HepG2 (cell line): ENCODE data around the gene PLEKHA6. TPM values are rescaled to one million over a fixed set of nuclear protein-coding genes. Genes with fewer than 3 reads are reported as not detected.

ENCODE experiments used
- ARNTL ChIP-seq: sonication (generic); formaldehyde crosslinking; IDR thresholded peaks from 2 replicates; pipeline ENCODE4 v1.4.0; 2020; ENCODE audit warnings: mild to moderate bottlenecking, missing genetic modification reagents
- ATRX ChIP-seq: sonication (generic); formaldehyde crosslinking; IDR thresholded peaks from 2 replicates; pipeline ENCODE4 v1.4.0; 2020; ENCODE audit warnings: missing genetic modification reagents, borderline replicate concordance
- BCL6 ChIP-seq: IDR thresholded peaks from 2 replicates; pipeline ENCODE4 v1.6.1; 2016; ENCODE audit warnings: missing genetic modification reagents, missing compliant biosample characterization
- BRD4 ChIP-seq: sonication (generic); formaldehyde crosslinking; IDR thresholded peaks from 2 replicates; pipeline ENCODE4 v1.4.0; 2020; ENCODE audit warnings: missing genetic modification reagents
- CHCHD3 ChIP-seq: sonication (generic); formaldehyde crosslinking; IDR thresholded peaks from 2 replicates; pipeline ENCODE4 v1.8.0; 2022; ENCODE audit warnings: mild to moderate bottlenecking, missing genetic modification reagents, moderate library complexity
- MYNN ChIP-seq: sonication (generic); formaldehyde crosslinking; IDR thresholded peaks from 2 replicates; pipeline ENCODE4 v1.4.0; 2020; ENCODE audit warnings: mild to moderate bottlenecking, low read depth, missing genetic modification reagents
- NFE2L1 ChIP-seq: sonication (generic); formaldehyde crosslinking; IDR thresholded peaks from 2 replicates; pipeline ENCODE4 v1.4.0; 2020; ENCODE audit warnings: missing genetic modification reagents, mild to moderate bottlenecking, borderline replicate concordance
- PLRG1 ChIP-seq: fragments of 450-650 bp; conservative IDR thresholded peaks from 2 replicates; pipeline ENCODE4 v1.6.1; 2016
- RBM22 ChIP-seq: fragments of 200-400 bp; formaldehyde crosslinking; optimal IDR thresholded peaks from 2 replicates; pipeline ENCODE3; 2017; ENCODE audit warnings: mild to moderate bottlenecking, low read length, moderate library complexity
- TEAD3 ChIP-seq: optimal IDR thresholded peaks from 2 replicates; pipeline ENCODE3; 2016; ENCODE audit warnings: borderline replicate concordance
- TOPORS ChIP-seq: sonication (generic); formaldehyde crosslinking; IDR thresholded peaks from 2 replicates; pipeline ENCODE4 v1.8.0; 2023; ENCODE audit warnings: mild to moderate bottlenecking, missing genetic modification reagents
- ZFP36L1 ChIP-seq: sonication (generic); formaldehyde crosslinking; IDR thresholded peaks from 2 replicates; pipeline ENCODE4 v1.8.0; 2022; ENCODE audit warnings: mild to moderate bottlenecking, missing genetic modification reagents, moderate library complexity
- ZNF441 ChIP-seq: sonication (generic); formaldehyde crosslinking; IDR thresholded peaks from 2 replicates; pipeline ENCODE4 v1.7.0; 2021; ENCODE audit warnings: missing genetic modification reagents, borderline replicate concordance
- ZNF577 ChIP-seq: sonication (generic); formaldehyde crosslinking; IDR thresholded peaks from 2 replicates; pipeline ENCODE4 v1.4.0; 2020; ENCODE audit warnings: mild to moderate bottlenecking, low read depth, missing genetic modification reagents, borderline replicate concordance
- polyA plus RNA-seq, 8 experiments: library from polyadenylated mRNA; depleted of rRNA in 3 of 8; stranded (reverse) in 7 of 8; unstranded in 1 of 8; fragments of >200 nt; fragmentation: Illumina TruSeq in 4 of 8; extraction: Trizol in 4 of 8; gene quantifications; 2 replicates each; pipeline versions ENCODE4 v1.2.1 to v1.2.3, GENCODE V29; 2011 to 2016; ENCODE audit warnings: low read depth in 4 of 8, missing spikeins in 1 of 8, mixed read lengths in 1 of 8; ENCODE audit not compliant: insufficient read depth in 1 of 8
- total RNA-seq, 5 experiments: library from RNA; depleted of rRNA; stranded (reverse); fragments of >200 nt; fragmentation: Illumina TruSeq; extraction: Trizol; gene quantifications; 2 replicates each; pipeline ENCODE4 v1.2.3, GENCODE V29; 2016; ENCODE audit warnings: low read depth in 1 of 5
- TF ChIP-seq, protein P1 (sequence below): sonication (generic); formaldehyde crosslinking; IDR thresholded peaks from 2 replicates; pipeline ENCODE4 v1.4.0; 2020; ENCODE audit warnings: missing genetic modification reagents
- TF ChIP-seq, protein P2 (sequence below): sonication (generic); formaldehyde crosslinking; IDR thresholded peaks from 2 replicates; pipeline ENCODE4 v1.4.0; 2020; ENCODE audit warnings: missing genetic modification reagents
- TF ChIP-seq, protein P3 (sequence below): sonication (generic); formaldehyde crosslinking; IDR thresholded peaks from 2 replicates; pipeline ENCODE4 v1.8.1; 2022; ENCODE audit warnings: low read depth, mild to moderate bottlenecking, missing genetic modification reagents
- TF ChIP-seq, protein P4 (sequence below): sonication (generic); formaldehyde crosslinking; IDR thresholded peaks from 2 replicates; pipeline ENCODE4 v1.5.0; 2020; ENCODE audit warnings: mild to moderate bottlenecking, missing genetic modification reagents

Gene PLEKHA6
- total and polyA plus RNA-seq, 2 of the 13 experiments (the other 11 are each of a cell fraction or from before 2014, with no cell fraction given), result 5.3 to 11.4 TPM

DNA sequence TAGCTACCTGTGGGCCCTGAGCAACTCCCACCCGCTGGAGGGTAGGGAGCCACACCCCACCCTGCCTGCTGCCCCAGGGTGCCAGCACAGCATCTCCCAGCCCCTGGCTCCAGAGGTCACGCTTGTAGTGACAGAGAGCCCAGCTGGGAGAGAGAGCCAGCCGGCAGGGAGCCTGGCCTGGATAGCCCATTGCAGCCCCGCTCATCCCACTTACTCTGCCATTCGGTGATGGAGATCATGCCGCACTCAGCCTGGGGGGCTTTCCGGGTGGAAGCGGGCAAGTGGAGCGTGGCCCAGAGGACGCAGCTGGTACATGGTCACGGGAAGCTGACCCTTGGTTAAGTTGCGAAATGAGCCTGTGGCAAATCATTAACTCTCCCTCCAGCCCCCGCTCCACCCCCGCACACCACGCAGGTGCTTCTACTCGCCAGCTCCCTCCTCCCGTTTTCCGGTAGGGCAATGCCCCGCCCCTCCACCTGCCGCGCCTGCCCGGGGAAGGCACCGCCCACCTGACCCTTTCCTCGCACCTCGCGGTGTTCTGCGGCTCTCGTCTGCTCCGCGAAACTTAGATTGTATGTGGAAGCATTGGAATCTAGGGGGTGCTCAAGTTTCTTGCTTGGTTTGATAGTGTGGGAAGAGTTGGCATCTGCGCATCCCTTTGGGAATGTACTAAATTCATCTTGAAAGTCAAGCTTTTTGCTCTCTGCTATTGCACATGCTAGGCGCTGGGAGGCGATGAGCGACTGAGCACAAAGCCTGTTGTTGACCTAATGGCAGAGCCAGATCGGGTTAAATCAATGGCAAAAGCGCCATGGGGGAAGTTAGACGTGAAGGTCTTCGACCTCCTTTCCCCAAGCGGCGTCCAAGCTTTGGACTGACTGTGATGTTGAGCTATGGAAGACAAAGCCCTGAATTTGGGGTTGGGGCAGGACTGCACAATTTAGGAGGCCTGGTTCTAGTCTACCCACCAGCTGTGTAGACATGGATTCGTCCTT is 145.8 kb downstream of the PLEKHA6 start, which contains the start of gene GOLT1A (continued):
- peak; percentile 86 for TF ChIP-seq TEAD3 (CRISPR knock-in tag)
- TF ChIP-seq BCL6, result peak; percentile 9; the same call in 1 of the 2 replicates
- TF ChIP-seq, protein P1, sequence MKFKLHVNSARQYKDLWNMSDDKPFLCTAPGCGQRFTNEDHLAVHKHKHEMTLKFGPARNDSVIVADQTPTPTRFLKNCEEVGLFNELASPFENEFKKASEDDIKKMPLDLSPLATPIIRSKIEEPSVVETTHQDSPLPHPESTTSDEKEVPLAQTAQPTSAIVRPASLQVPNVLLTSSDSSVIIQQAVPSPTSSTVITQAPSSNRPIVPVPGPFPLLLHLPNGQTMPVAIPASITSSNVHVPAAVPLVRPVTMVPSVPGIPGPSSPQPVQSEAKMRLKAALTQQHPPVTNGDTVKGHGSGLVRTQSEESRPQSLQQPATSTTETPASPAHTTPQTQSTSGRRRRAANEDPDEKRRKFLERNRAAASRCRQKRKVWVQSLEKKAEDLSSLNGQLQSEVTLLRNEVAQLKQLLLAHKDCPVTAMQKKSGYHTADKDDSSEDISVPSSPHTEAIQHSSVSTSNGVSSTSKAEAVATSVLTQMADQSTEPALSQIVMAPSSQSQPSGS (CRISPR knock-in tag), result no peak
- TF ChIP-seq, protein P2, sequence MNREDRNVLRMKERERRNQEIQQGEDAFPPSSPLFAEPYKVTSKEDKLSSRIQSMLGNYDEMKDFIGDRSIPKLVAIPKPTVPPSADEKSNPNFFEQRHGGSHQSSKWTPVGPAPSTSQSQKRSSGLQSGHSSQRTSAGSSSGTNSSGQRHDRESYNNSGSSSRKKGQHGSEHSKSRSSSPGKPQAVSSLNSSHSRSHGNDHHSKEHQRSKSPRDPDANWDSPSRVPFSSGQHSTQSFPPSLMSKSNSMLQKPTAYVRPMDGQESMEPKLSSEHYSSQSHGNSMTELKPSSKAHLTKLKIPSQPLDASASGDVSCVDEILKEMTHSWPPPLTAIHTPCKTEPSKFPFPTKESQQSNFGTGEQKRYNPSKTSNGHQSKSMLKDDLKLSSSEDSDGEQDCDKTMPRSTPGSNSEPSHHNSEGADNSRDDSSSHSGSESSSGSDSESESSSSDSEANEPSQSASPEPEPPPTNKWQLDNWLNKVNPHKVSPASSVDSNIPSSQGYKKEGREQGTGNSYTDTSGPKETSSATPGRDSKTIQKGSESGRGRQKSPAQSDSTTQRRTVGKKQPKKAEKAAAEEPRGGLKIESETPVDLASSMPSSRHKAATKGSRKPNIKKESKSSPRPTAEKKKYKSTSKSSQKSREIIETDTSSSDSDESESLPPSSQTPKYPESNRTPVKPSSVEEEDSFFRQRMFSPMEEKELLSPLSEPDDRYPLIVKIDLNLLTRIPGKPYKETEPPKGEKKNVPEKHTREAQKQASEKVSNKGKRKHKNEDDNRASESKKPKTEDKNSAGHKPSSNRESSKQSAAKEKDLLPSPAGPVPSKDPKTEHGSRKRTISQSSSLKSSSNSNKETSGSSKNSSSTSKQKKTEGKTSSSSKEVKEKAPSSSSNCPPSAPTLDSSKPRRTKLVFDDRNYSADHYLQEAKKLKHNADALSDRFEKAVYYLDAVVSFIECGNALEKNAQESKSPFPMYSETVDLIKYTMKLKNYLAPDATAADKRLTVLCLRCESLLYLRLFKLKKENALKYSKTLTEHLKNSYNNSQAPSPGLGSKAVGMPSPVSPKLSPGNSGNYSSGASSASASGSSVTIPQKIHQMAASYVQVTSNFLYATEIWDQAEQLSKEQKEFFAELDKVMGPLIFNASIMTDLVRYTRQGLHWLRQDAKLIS (CRISPR knock-in tag), result no peak
- TF ChIP-seq, protein P3, sequence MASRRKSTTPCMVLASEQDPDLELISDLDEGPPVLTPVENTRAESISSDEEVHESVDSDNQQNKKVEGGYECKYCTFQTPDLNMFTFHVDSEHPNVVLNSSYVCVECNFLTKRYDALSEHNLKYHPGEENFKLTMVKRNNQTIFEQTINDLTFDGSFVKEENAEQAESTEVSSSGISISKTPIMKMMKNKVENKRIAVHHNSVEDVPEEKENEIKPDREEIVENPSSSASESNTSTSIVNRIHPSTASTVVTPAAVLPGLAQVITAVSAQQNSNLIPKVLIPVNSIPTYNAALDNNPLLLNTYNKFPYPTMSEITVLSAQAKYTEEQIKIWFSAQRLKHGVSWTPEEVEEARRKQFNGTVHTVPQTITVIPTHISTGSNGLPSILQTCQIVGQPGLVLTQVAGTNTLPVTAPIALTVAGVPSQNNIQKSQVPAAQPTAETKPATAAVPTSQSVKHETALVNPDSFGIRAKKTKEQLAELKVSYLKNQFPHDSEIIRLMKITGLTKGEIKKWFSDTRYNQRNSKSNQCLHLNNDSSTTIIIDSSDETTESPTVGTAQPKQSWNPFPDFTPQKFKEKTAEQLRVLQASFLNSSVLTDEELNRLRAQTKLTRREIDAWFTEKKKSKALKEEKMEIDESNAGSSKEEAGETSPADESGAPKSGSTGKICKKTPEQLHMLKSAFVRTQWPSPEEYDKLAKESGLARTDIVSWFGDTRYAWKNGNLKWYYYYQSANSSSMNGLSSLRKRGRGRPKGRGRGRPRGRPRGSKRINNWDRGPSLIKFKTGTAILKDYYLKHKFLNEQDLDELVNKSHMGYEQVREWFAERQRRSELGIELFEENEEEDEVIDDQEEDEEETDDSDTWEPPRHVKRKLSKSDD (CRISPR knock-in tag), result 0 out of 2 replicates have a peak, but pooled peaks have one; percentile 55
- no peak for TF ChIP-seq ZNF577 (CRISPR knock-in tag)
- TF ChIP-seq, protein P4, sequence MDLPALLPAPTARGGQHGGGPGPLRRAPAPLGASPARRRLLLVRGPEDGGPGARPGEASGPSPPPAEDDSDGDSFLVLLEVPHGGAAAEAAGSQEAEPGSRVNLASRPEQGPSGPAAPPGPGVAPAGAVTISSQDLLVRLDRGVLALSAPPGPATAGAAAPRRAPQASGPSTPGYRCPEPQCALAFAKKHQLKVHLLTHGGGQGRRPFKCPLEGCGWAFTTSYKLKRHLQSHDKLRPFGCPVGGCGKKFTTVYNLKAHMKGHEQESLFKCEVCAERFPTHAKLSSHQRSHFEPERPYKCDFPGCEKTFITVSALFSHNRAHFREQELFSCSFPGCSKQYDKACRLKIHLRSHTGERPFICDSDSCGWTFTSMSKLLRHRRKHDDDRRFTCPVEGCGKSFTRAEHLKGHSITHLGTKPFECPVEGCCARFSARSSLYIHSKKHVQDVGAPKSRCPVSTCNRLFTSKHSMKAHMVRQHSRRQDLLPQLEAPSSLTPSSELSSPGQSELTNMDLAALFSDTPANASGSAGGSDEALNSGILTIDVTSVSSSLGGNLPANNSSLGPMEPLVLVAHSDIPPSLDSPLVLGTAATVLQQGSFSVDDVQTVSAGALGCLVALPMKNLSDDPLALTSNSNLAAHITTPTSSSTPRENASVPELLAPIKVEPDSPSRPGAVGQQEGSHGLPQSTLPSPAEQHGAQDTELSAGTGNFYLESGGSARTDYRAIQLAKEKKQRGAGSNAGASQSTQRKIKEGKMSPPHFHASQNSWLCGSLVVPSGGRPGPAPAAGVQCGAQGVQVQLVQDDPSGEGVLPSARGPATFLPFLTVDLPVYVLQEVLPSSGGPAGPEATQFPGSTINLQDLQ (CRISPR knock-in tag), result no peak
- no peak for TF ChIP-seq PLRG1
- TF ChIP-seq TOPORS (CRISPR knock-in tag), result peak; percentile 85
- no peak for TF ChIP-seq RBM22
- no peak for TF ChIP-seq NFE2L1
- no peak for TF ChIP-seq ATRX (CRISPR knock-in tag)
- TF ChIP-seq ARNTL (CRISPR knock-in tag), result peak; percentile 84
- no peak; the same call in none of the 2 replicates for TF ChIP-seq BRD4 (CRISPR knock-in tag)
- TF ChIP-seq ZNF441, result peak; percentile 85; the same call in 1 of the 2 replicates
- no peak for TF ChIP-seq MYNN (CRISPR knock-in tag)
- TF ChIP-seq ZFP36L1 (CRISPR knock-in tag), result peak; percentile 89
- 0 out of 2 replicates have a peak, but pooled peaks have one; percentile 32 for TF ChIP-seq CHCHD3 (CRISPR knock-in tag)
